ENCODE measurements around the gene MAP7D3.

- TF ChIP-seq ZBTB11 (tag by site-specific recombination; conservative IDR thresholded peaks at IDR 0.05; ENCODE audit: low read depth) (no peak), CTCF (tag by site-specific recombination; IDR thresholded peaks at IDR 0.05) (no peak)
Measured at GRCh38 chrX:136198678-136199243, 52.4 kb downstream of the MAP7D3 start.

All from HEK293 (cell line).